Adrenal gland (tissue), 5 donors: ENCODE measurements around the gene ASCL3.

Source experiments
- CTCF ChIP-seq, 6 experiments: fragments of 450-650 bp in 4 of 6; fragments of 200-600 bp in 2 of 6; sonication (generic) in 1 of 6; IDR thresholded peaks; 1 replicate in 5 of 6; 2 replicates in 1 of 6; pipeline versions ENCODE4 v1.5.1 to v1.8.0; 2016 to 2021; ENCODE audit warnings: antibody characterized with exemption in 6 of 6, mild to moderate bottlenecking in 2 of 6, moderate library complexity in 1 of 6
- POLR2A ChIP-seq, 2 donors: fragments of 450-650 bp; IDR thresholded peaks; one replicate each; pipeline ENCODE4 v1.6.1; 2017; ENCODE audit warnings: antibody characterized with exemption in 2 of 2, mild to moderate bottlenecking in 2 of 2, moderate library complexity in 1 of 2
- donor health status: DM: no; HTN: no; CAD: no.

GRCh38 chr11:8985462-8985861, 42.6 kb upstream of the ASCL3 start:
- TF ChIP-seq POLR2A (IDR thresholded peaks at IDR 0.05) (no peak), CTCF (IDR thresholded peaks at IDR 0.05) (no peak)
